ENCODE measurements around the gene SETX.

The SETX gene

DNA sequence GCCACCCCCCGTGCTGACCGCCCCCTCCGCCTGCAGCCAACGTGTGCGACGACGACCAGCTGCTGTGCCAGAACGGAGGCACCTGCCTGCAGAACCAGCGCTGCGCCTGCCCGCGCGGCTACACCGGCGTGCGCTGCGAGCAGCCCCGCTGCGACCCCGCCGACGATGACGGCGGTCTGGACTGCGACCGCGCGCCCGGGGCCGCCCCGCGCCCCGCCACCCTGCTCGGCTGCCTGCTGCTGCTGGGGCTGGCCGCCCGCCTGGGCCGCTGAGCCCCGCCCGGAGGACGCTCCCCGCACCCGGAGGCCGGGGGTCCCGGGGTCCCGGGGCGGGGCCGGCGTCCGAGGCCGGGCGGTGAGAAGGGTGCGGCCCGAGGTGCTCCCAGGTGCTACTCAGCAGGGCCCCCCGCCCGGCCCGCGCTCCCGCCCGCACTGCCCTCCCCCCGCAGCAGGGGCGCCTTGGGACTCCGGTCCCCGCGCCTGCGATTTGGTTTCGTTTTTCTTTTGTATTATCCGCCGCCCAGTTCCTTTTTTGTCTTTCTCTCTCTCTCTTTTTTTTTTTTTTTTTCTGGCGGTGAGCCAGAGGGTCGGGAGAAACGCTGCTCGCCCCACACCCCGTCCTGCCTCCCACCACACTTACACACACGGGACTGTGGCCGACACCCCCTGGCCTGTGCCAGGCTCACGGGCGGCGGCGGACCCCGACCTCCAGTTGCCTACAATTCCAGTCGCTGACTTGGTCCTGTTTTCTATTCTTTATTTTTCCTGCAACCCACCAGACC, 112.8 kb downstream of the SETX start:
- in situ Hi-C loops (cut with MboI; ENCODE audit: low sequenced_read_pairs) = no loop called here

- in situ Hi-C loops (cut with MboI; ENCODE audit: low sequenced_read_pairs) = no loop called here
Observed at GRCh38 chr9:132241483-132241839, 113.3 kb downstream of the SETX start.

GRCh38 chr9:132240841-132241482, 113.8 kb downstream of the SETX start:
- in situ Hi-C loops (cut with MboI; ENCODE audit: low sequenced_read_pairs) = no loop called here

DNA sequence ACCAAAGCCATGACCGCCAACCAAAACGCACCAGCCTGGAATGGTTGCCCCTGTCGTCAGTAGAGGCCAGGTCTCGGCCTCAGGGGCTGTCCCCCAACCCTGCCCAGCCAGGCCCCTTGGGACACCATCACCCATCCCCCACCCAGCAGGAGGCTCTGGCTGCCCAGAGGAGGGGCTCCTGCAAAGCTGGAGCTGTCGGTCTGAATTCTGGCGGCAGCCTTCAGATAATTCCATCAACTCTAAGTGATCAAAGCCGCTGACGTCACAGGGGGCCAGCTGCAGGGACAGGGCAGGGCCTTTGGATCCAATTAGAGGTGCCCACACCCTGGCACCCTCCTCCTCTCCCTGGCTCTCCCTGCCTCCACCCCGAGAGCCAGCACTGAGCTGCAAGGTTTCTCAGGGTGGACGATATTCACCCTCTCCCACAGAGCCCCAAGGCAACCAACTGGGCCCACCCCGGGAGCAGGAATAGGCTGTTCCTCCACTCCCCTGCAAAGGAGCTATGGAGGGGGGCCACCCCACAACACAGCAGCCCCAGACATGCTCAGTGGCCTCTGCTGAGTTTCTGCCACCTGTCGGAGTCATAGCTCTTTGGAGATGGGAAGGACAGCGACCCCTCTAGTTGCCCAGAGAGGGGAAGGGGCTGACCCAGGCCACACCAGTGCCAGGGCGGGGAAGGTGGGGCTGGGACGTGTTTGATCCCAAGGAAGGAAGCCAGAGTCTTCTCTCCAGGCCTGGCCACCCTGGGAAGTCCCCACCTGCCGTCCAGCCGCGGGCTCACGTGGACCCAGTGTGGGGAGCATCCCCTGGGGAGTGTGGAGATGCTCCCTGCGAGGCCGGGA, 114.6 kb downstream of the SETX start:
- in situ Hi-C loops (cut with MboI; ENCODE audit: low sequenced_read_pairs) = no loop called here

DNA sequence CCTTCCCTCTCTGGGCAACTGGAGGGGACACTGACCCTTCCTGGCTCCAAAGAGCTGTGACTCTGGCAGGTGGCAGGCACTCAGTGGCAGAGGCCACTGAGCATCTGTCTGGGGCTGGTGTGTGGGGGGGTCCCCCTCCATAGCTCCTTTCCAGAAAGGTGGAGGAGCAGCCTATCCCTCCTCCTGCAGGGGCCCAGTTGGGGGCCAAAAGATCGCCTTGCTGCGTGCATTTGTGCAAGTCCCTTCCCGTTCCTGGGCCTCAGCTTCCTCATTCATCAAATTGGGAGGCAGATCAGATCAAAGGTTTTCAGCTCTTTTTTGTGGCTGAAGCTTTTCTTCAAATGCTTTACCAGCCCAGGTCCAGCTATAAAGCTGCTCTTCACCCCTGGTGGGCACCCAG, 115.3 kb downstream of the SETX start:
- in situ Hi-C loops (cut with MboI; ENCODE audit: low sequenced_read_pairs) = no loop called here

- in situ Hi-C loops (cut with MboI; ENCODE audit: low sequenced_read_pairs) = no loop called here
Observed at GRCh38 chr9:132238992-132239391, 115.8 kb downstream of the SETX start.

DNA sequence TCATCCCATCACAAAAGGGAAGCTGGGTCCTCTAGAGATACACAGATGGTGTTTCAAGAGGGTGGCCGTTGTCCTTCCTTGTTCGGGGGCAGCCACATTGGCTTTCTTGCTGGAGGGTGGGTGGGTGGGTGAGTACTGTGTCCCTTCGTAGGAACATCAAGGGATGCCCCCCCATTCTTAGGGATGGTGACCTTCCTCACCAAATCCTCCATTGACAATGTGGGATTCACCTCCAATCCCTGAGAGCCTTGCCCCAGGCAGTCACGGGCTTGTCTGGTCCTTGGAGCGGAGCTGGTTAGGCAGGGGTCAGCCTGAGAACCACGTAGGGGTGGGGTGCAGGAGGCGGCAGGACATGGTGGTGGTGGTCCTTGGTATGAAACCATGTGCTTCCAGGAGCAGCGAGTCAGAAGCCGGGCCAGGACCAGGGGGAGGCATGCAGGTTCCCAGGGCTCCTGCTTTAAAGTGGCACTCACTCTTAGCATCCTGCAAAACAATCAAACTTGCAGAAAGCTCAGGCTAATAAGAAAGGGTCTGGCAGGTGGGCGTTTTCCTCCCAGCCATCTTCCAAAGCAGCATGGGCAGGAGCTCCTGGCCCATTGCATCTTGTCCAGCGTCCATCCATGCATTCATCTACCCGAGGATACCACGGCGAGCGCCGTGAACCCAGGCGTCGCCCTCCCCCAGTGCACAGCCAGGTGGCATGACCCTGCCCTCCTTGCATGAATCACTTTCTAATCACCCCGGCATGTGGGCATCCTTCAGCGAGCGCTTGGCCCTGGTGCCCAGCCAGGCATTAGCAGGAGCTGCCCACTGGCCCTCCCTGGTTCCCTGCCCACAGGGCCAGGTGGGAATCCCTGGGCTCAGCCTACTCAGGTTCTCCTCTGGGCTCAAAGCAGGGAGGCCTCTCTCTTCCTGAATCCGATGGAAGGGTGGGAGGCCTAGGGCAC, 116.5 kb downstream of the SETX start:
- in situ Hi-C loops (cut with MboI; ENCODE audit: low sequenced_read_pairs) = no loop called here

DNA sequence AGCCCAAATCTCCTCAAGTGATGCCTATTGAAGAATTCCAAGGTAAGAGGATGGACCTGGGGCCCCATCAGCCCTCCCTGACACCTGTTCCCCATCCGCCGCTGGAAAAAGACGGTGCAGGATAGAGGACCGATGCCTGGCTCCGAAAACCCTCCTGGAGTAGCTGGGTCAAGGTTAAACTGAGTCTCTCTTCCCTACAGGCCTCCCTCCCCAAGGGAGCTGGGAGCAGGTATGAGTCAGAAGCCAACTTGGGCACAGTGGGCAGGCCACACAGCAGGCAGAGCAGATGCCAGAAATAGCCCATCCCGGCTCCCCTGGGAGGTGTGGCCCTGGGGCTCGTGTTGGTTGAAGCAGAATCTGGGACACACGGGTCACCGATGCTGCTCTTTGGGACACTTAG, 117.3 kb downstream of the SETX start:
- in situ Hi-C loops (cut with MboI; ENCODE audit: low sequenced_read_pairs) = no loop called here

- in situ Hi-C loops (cut with MboI; ENCODE audit: low sequenced_read_pairs) = no loop called here
Observed at GRCh38 chr9:132236662-132237311, 118.0 kb downstream of the SETX start.

DNA sequence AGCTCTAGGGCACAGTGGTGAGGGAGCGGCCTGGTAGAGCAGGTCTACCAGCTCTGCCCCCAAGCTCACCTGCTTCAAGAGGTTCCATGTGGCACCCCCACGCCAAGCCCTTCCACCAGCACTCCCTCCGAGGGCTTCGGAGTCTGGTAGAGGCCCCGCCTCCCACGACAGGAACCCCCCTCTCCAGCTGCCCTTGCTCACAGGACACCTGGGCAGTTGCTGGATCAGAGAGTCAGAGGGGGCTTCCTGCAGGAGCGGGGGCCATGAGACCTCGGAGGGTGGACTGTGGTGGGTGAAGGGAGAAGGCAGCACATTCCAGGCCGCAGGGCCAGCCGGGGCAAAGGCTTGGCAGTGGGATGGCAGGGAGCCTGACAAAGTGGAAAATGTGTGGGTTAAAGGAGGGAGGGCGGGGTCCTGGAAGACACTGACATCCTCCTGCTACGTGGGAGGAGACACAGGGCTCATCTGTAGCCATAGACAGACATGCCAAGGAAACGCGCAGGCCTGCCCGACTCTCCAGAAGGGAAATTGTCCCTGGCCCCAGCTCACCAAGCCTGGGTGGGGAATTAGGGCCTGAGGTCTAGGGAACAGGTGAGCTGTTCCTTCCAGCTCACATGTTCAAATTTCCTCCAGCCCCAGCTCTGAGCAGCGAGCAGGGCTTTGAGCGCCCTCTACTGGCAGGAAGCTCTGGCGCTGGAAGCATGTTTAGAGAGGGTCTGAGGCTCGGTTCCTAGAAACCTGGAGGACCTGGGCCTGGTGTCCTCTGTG, 118.7 kb downstream of the SETX start:
- in situ Hi-C loops (cut with MboI; ENCODE audit: low sequenced_read_pairs) = no loop called here

DNA sequence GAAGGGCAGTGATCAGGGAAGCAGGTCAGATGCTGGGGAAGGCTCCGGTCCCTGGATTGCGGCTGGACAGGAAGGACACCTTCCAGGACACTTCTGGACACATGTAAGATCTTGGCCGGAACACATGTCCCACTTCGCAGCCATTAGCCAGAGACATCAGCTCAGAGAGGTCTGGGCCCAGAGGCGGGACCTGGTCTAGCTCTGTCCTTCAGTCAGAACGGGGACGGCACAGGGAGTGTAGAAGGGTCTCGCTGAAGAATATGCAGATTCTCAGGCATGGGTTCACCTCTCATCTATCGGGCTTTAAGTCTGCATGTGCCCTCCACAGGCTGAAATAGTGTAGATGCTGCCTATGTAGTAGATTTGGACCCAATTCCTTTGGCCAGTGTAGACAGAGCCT, 119.7 kb downstream of the SETX start:
- in situ Hi-C loops (cut with MboI; ENCODE audit: low sequenced_read_pairs) = no loop called here

DNA sequence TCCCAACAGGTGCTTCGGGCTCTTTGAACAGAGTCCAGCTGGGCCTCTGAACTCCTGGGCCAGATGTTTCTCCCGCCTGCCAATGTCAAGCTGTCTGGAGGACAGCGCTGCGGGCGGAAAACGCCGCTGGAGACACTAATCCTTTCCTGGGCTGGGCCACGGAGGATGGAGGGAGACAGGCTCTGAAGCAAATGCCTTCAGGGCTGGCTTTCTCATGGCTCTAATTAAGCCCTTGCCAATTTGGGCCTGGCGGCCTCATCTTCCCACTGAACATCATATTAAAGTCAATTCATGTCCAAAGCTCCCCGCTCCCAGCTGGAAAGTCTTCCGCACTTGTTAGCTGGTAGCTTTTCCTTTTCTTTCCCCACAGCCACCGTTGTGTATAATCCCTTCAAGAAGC, 120.3 kb downstream of the SETX start:
- in situ Hi-C loops (cut with MboI; ENCODE audit: low sequenced_read_pairs) = no loop called here

DNA sequence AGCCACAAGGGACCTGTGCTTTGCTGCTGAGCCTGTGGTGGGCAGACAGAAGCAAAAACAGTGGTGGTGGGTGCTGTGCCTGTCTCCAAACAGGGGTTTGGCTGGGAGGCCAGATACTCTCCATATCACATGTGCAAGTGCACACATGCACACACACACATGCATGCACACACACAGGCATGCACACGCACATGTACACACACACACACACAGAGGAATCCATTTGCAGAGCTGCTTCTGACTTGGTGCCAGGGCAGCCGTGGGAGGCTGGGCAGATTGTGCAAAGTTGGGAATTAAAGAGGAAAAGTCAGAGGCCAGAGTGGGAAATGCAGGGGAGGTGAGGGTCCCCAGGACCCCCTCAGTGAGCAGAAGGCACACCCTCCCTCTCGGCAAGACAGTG, 121.6 kb downstream of the SETX start:
- in situ Hi-C loops (cut with MboI; ENCODE audit: low sequenced_read_pairs) = no loop called here

GRCh38 chr9:132232522-132232921, 122.3 kb downstream of the SETX start:
- in situ Hi-C loops (cut with MboI; ENCODE audit: low sequenced_read_pairs) = no loop called here

GRCh38 chr9:132231019-132231701, 123.6 kb downstream of the SETX start:
- in situ Hi-C loops (cut with MboI; ENCODE audit: low sequenced_read_pairs) = no loop called here

DNA sequence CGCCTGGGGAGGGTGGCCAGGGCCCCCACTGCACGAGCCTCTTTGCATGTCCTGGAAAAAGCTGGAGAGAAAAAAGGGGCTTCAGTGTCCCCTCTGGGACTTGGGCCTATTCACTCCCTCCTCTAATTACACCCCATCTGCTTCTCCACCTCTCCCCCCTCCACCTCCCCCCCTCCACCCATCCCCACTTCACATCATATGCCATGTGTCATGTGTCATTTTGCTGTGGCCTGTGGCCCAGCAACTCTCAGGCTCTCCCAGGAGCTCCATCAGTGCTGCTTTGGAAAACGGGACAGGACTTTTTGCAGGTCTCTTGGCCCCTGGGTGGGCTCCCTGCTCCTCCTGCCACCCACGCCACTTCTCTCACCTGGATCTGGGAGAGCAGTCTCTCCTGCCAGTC, 124.2 kb downstream of the SETX start:
- in situ Hi-C loops (cut with MboI; ENCODE audit: low sequenced_read_pairs) = no loop called here

DNA sequence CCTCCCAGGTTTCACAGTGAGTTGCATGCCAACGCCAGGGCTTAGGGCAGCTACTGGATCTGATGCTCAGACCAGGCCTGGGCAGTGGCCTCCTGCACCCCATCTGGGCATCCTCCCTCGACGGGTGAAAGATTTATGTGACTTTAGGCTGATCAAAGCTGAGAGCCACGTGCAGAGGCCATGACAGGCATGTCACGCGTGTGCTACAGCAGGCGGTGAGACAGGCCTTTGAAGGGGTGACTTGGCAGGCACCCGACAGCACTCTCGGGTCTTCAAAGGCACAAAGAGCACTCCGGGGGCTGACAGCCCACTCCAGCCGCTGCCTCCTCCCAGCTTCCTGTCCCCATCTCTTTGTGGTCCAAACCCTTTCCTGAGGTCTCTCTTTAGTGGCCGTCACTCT, 126.7 kb downstream of the SETX start:
- in situ Hi-C loops (cut with MboI; ENCODE audit: low sequenced_read_pairs) = no loop called here

DNA sequence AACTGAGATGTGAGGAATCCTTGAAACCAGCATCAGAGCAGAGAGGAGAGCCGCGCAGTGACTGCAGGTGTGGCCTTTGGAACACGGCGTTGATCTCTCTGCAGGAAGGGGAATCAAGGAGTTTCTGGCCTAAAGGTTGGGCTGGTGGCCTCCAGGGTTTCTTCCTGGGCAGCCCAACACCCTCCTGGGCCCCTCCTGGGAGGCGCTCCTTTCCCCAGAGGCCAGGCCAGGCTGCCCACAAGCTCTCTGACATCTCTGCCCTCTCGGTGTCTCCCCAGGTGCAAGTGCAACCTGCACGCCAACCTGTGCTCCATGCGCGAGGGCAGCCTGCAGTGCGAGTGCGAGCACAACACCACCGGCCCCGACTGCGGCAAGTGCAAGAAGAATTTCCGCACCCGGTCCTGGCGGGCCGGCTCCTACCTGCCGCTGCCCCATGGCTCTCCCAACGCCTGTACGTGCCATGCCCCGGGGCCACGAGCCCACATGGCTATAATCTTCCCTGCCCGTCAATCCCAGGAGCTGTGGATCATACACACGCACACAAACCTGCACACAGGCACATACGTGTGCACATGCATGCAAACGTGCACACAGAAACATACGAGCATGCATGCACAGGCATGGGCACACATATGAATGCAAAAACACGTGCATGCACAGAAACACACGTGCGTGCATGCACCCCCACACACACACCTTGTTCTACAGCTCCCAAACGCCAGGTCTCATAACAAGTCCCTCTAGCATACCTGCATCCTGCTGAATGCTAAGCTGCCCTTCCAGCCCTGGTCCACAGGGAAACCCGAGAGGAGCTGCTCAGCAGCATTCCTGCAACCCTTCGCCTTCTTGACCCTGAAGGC, 128.0 kb downstream of the SETX start:
- in situ Hi-C loops (cut with MboI; ENCODE audit: low sequenced_read_pairs) = no loop called here

Data from HL-60/S4 treated with phorbol 12-myristate 13-acetate at 8.2 ng/mL for 4 days and 3 days (cell line).